22Rv1 (cell line): ENCODE results near the gene TRMU.

ENCODE experiments used
- H3K27ac ChIP-seq: fragments of 450-650 bp; 2 replicates; pipeline ENCODE4 v1.5.1; 2017
- ZFX ChIP-seq: fragments of 450-650 bp; IDR thresholded peaks from 2 replicates; pipeline ENCODE4 v1.6.1; 2017; ENCODE audit warnings: antibody characterized with exemption, borderline replicate concordance
- TF ChIP-seq, protein P1 (sequence below): fragments of 450-650 bp; IDR thresholded peaks from 2 replicates; pipeline ENCODE4 v1.5.1; 2017; ENCODE audit warnings: mild to moderate bottlenecking

The TRMU gene

GRCh38 chr22:46290121-46290842 lies 45.2 kb upstream of the TRMU start:
- TF ChIP-seq ZFX: no peak
- TF ChIP-seq, protein P1, sequence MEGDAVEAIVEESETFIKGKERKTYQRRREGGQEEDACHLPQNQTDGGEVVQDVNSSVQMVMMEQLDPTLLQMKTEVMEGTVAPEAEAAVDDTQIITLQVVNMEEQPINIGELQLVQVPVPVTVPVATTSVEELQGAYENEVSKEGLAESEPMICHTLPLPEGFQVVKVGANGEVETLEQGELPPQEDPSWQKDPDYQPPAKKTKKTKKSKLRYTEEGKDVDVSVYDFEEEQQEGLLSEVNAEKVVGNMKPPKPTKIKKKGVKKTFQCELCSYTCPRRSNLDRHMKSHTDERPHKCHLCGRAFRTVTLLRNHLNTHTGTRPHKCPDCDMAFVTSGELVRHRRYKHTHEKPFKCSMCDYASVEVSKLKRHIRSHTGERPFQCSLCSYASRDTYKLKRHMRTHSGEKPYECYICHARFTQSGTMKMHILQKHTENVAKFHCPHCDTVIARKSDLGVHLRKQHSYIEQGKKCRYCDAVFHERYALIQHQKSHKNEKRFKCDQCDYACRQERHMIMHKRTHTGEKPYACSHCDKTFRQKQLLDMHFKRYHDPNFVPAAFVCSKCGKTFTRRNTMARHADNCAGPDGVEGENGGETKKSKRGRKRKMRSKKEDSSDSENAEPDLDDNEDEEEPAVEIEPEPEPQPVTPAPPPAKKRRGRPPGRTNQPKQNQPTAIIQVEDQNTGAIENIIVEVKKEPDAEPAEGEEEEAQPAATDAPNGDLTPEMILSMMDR: no peak
- H3K27ac ChIP-seq: no peak overlapping the region

DNA sequence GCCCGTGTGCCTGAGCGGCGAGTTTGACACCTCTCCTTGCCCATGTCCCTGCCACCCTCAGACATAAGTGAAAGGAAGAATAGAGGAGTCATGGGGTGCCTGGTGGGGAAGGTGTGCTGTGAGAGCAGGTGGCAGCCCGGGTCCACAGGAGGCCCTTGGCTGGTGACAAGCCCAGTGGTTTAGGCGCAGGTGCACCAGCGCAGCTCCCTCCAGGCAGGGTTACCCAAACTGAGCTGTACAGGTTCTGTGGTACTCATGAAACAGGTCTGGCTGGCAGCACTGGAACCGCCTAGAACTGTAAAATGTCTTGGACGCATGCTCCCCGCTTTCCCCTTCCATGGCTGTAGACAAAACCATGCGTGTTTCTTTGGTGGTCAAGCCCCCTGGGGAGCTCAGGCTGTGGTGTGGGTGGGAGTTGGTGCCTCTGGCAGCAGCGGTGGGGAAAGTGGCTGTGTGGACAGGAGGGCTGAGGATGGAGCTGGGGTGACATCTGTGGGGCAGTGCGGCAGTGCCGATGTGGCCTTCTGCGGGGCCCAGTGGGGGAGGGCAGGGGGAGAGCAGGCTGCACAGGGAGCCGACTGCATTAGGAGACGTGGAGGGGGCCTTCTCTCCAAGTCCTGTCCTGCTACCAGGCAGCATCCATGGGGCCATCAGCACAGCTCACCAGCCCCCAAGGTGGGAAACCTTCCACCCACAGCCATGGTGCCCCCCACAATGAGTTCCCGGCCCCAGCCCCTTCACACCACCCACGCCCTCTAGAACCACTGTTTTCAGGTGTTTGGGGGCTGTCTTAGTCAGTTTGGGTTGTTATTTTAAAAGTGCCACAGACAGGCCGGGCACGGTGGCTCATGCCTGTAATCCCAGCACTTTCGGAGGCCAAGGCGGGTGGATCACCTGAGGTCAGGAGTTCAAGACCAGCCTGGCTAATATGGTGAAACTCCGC lies 44.4 kb upstream of the TRMU start:
- H3K27ac ChIP-seq: no peak overlapping the region
- TF ChIP-seq, protein P1: no peak
- TF ChIP-seq ZFX: no peak

DNA sequence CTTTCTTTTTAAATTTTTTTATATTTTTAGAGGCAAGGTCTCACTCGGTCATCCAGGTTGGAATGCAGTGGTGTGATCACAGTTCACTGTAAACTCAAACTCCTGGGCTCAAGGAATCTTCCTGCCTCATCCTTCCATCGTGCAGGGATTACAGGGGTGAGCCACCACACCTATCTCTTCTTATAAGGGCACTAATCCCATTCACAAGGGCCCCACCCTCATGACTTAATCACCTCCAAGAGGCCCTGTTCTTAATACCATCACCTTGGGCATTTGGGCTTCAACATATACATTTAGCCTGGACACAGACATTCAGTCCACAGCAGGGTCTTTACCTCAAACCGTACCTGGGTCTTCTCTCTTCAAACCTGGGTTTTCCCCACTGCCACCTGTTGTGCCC lies 43.3 kb upstream of the TRMU start:
- H3K27ac ChIP-seq: no peak overlapping the region
- TF ChIP-seq, protein P1: no peak
- no peak for TF ChIP-seq ZFX

DNA sequence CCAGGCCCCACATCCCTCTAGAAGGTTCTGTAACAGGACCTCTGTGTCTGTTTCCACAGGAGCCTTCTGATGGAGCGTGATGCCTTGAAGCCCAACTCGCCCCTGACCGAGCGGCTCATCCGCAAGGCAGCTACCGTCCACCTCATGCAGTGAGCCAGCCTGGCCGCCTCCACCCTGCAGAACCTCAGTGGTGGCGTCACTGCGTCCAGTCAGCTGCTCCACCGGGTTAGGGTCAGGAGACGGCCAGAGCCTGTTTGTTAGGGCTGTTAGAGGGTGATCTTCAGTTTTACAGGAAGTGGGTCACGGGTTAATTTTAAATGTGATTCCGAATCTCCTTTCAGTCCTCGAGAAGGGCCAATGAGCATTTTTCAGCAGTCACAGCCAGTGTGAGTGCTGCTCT lies 42.8 kb upstream of the TRMU start:
- H3K27ac ChIP-seq: no peak overlapping the region
- no peak for TF ChIP-seq ZFX
- TF ChIP-seq, protein P1: no peak

GRCh38 chr22:46293577-46294260 lies 41.8 kb upstream of the TRMU start:
- TF ChIP-seq, protein P1: no peak
- TF ChIP-seq ZFX: no peak
- peak overlapping the region; percentile 98; the same call in 1 of the 2 replicates for H3K27ac ChIP-seq

GRCh38 chr22:46294784-46295183 lies 40.7 kb upstream of the TRMU start:
- TF ChIP-seq, protein P1: no peak
- TF ChIP-seq ZFX: no peak
- peak overlapping the region; percentile 98; the same call in 1 of the 2 replicates for H3K27ac ChIP-seq
